WTC11 (cell line): Measurements from ENCODE around the gene FNDC3B. TPM values are rescaled to one million over a fixed set of nuclear protein-coding genes. Genes with fewer than 3 reads are reported as not detected.

Source experiments
- ATAC-seq: fragments of 200-7000 bp; cut with Tn5 transposase; 2 replicates; pipeline ENCODE4 v1.10.0; 2021; ENCODE audit warnings: mild to moderate bottlenecking, moderate library complexity
- CTCF ChIA-PET: fragments of 300-600 bp; sonication (Branson Sonifier 250); formaldehyde crosslinking; loops from one replicate; lab custom pipeline; 2021; ENCODE audit warnings: antibody characterized with exemption; lab: Charles Lee
- POLR2A ChIA-PET: fragments of 350-600 bp; sonication (Branson Sonifier 250); formaldehyde crosslinking; loops from one replicate; lab custom pipeline; 2021; ENCODE audit warnings: antibody characterized with exemption; lab: Charles Lee
- DNase-seq: peaks from one replicate; pipeline ENCODE4 v3.0.0; 2021; ENCODE audit warnings: low spot score
- H3K27ac Mint-ChIP-seq: 2 replicates; pipeline ENCODE4 v1.8.0; 2021; ENCODE audit warnings: mixed read lengths
- H3K27me3 Mint-ChIP-seq: 2 replicates; pipeline ENCODE4 v1.8.0; 2021; ENCODE audit warnings: low read depth, mild to moderate bottlenecking, moderate library complexity, mixed read lengths
- H3K36me3 Mint-ChIP-seq: 2 replicates; pipeline ENCODE4 v1.8.0; 2021; ENCODE audit warnings: mixed read lengths
- H3K4me1 Mint-ChIP-seq: 2 replicates; pipeline ENCODE4 v1.8.0; 2022; ENCODE audit warnings: mixed read lengths
- H3K4me3 Mint-ChIP-seq: 2 replicates; pipeline ENCODE4 v1.8.0; 2021; ENCODE audit warnings: mild to moderate bottlenecking, moderate library complexity, mixed read lengths
- H3K9me3 Mint-ChIP-seq: 2 replicates; pipeline ENCODE4 v1.8.0; 2021; ENCODE audit warnings: mixed read lengths
- CDX4 ChIP-seq: fragments of 250-450 bp; sonication (Bioruptor Pico); IDR thresholded peaks from 2 replicates; pipeline ENCODE4 v1.9.0; 2021; ENCODE audit warnings: moderate library complexity, mild to moderate bottlenecking, inconsistent platforms, borderline replicate concordance
- CTCF ChIP-seq: fragments of 200-600 bp; IDR thresholded peaks from 2 replicates; pipeline ENCODE4 v1.8.0; 2022; ENCODE audit warnings: antibody characterized with exemption
- ELF4 ChIP-seq: sonication (generic); formaldehyde crosslinking; IDR thresholded peaks from 2 replicates; pipeline ENCODE4 v1.8.1; 2022; ENCODE audit warnings: low read depth, mild to moderate bottlenecking, moderate library complexity, missing genetic modification reagents
- ETV6 ChIP-seq: sonication (generic); formaldehyde crosslinking; IDR thresholded peaks from 2 replicates; pipeline ENCODE4 v1.8.1; 2022; ENCODE audit warnings: mild to moderate bottlenecking, missing genetic modification reagents
- FOXK1 ChIP-seq: sonication (generic); formaldehyde crosslinking; IDR thresholded peaks from 2 replicates; pipeline ENCODE4 v1.8.0; 2022; ENCODE audit warnings: mild to moderate bottlenecking, moderate library complexity, missing genetic modification reagents
- GABPB1 ChIP-seq: sonication (generic); formaldehyde crosslinking; IDR thresholded peaks from 2 replicates; pipeline ENCODE4 v1.8.1; 2023; ENCODE audit warnings: mild to moderate bottlenecking, missing genetic modification reagents
- NFATC4 ChIP-seq: fragments of 250-450 bp; sonication (Bioruptor Pico); IDR thresholded peaks from 2 replicates; pipeline ENCODE4 v1.9.0; 2021; ENCODE audit warnings: mild to moderate bottlenecking
- NR1H2 ChIP-seq: sonication (generic); formaldehyde crosslinking; IDR thresholded peaks from 2 replicates; pipeline ENCODE4 v1.9.0; 2021; ENCODE audit warnings: mild to moderate bottlenecking, moderate library complexity, missing genetic modification reagents
- NR3C1 ChIP-seq: sonication (generic); formaldehyde crosslinking; conservative IDR thresholded peaks from 2 replicates; pipeline ENCODE4 v1.8.1; 2023; ENCODE audit warnings: low read depth, mild to moderate bottlenecking, missing genetic modification reagents
- PRDM15 ChIP-seq: sonication (generic); formaldehyde crosslinking; IDR thresholded peaks from 2 replicates; pipeline ENCODE4 v1.8.0; 2022; ENCODE audit warnings: missing genetic modification reagents
- SMAD4 ChIP-seq: sonication (generic); formaldehyde crosslinking; IDR thresholded peaks from 2 replicates; pipeline ENCODE4 v1.8.0; 2022; ENCODE audit warnings: mild to moderate bottlenecking, missing genetic modification reagents
- TCF7 ChIP-seq: sonication (generic); formaldehyde crosslinking; IDR thresholded peaks from 2 replicates; pipeline ENCODE4 v1.8.0; 2022; ENCODE audit warnings: mild to moderate bottlenecking, low read depth, missing genetic modification reagents, moderate library complexity
- USF1 ChIP-seq: sonication (generic); formaldehyde crosslinking; IDR thresholded peaks from 2 replicates; pipeline ENCODE4 v1.8.0; 2022; ENCODE audit warnings: mild to moderate bottlenecking, missing genetic modification reagents
- ZBTB43 ChIP-seq: sonication (generic); formaldehyde crosslinking; IDR thresholded peaks from 2 replicates; pipeline ENCODE4 v1.8.1; 2023; ENCODE audit warnings: mild to moderate bottlenecking, missing genetic modification reagents
- ZMAT4 ChIP-seq: fragments of 250-450 bp; sonication (Bioruptor Pico); IDR thresholded peaks from 2 replicates; pipeline ENCODE4 v1.9.0; 2021; ENCODE audit warnings: mild to moderate bottlenecking
- ZNF423 ChIP-seq: fragments of 250-450 bp; sonication (Bioruptor Pico); IDR thresholded peaks from 2 replicates; pipeline ENCODE4 v2.1.2; 2022; ENCODE audit warnings: mild to moderate bottlenecking, moderate library complexity
- ZNF512 ChIP-seq: sonication (generic); formaldehyde crosslinking; IDR thresholded peaks from 2 replicates; pipeline ENCODE4 v1.8.1; 2022; ENCODE audit warnings: missing genetic modification reagents, borderline replicate concordance
- total RNA-seq: library from RNA; stranded (reverse); gene quantifications from 3 replicates; pipeline ENCODE4 v1.2.3, GENCODE V29; 2021

The FNDC3B gene
- total RNA-seq, 1 experiment from 2014 or later = 42.8 TPM

- H3K9me3 Mint-ChIP-seq = no peaks in the 10 kb centered on the region
- ChIA-PET POLR2A (no interaction called here), CTCF (interaction anchor here (1.3 to 1.8 kb wide), 5 partner anchors 11 to 528 kb away, joined by 3 to 8 read pairs (median 4); no protein-coding TSS in a partner anchor)
- no peak for ATAC-seq
- H3K36me3 Mint-ChIP-seq = peaks cover 25% of the 10 kb centered on the region
- peak overlapping the region; percentile 30; the same call in 1 of the 2 replicates for H3K4me3 Mint-ChIP-seq
- DNase-seq = no peak
- TF ChIP-seq ZNF512 (CRISPR knock-in tag) (no peak), TCF7 (no peak), ELF4 (CRISPR knock-in tag) (no peak), USF1 (CRISPR knock-in tag) (no peak), CTCF (no peak), CDX4 (CRISPR knock-in tag) (no peak), NR3C1 (CRISPR knock-in tag) (no peak), NFATC4 (CRISPR knock-in tag) (no peak), ZBTB43 (CRISPR knock-in tag) (no peak), SMAD4 (CRISPR knock-in tag) (no peak), FOXK1 (CRISPR knock-in tag) (no peak), PRDM15 (CRISPR knock-in tag) (no peak), ETV6 (CRISPR knock-in tag) (no peak), ZNF423 (CRISPR knock-in tag) (no peak)
- H3K4me1 Mint-ChIP-seq = peaks cover 45% of the 10 kb centered on the region
- no peaks in the 10 kb centered on the region for H3K27me3 Mint-ChIP-seq
- peak overlapping the region; percentile 91 for H3K27ac Mint-ChIP-seq
Observed at GRCh38 chr3:172300187-172300586, 260.8 kb downstream of the FNDC3B start.

- ATAC-seq = peak; percentile 66
- H3K4me3 Mint-ChIP-seq = peak overlapping the region; percentile 30
- TF ChIP-seq ZMAT4 (CRISPR knock-in tag) = peak; percentile 83
- TF ChIP-seq NR1H2 = no peak
- no peak for TF ChIP-seq GABPB1
- peak overlapping the region; percentile 91 for H3K27ac Mint-ChIP-seq
- H3K4me1 Mint-ChIP-seq = peaks cover 45% of the 10 kb centered on the region
- ChIA-PET POLR2A (no interaction called here), CTCF (interaction anchor here (1.3 to 1.8 kb wide), 4 partner anchors 12 to 528 kb away, joined by 3 to 8 read pairs (median 4); no protein-coding TSS in a partner anchor)
- H3K27me3 Mint-ChIP-seq = no peaks in the 10 kb centered on the region
- no peak for DNase-seq
- H3K9me3 Mint-ChIP-seq = no peaks in the 10 kb centered on the region
- peaks cover 27% of the 10 kb centered on the region for H3K36me3 Mint-ChIP-seq
Observed at GRCh38 chr3:172300862-172301261, 261.5 kb downstream of the FNDC3B start.
